Left cardiac atrium (tissue), 4 donors: ENCODE data around the gene CCNQ. TPM values are rescaled to one million over a fixed set of nuclear protein-coding genes. Genes with fewer than 3 reads are reported as not detected.

ENCODE experiments used
- ATAC-seq, 2 donors: fragments of 200-7000 bp; cut with Tn5 transposase; one replicate each; pipeline ENCODE4 v1.9.1; 2020; ENCODE audit warnings: mild to moderate bottlenecking in 2 of 2, moderate library complexity in 2 of 2
- DNase-seq: peaks from one replicate; pipeline ENCODE4 v3.0.0-alpha.2; 2020
- intact Hi-C, 2 donors: fragments of 100-400 bp; cut with DNase I; formaldehyde crosslinking; loops; one replicate each; pipeline versions ENCODE4 v1.14.1 to v1.15.1; 2022 to 2023
- total RNA-seq, 2 donors: library from RNA; stranded (reverse); fragmentation: NEBNext Ultra II Directional; extraction: Animal tissue kit (Norgen Biotek cat#: 25700); gene quantifications; one replicate each; pipeline ENCODE4 v1.2.1, GENCODE V29; 2021
- donor health status: DM: no; HTN: yes; CAD: no.
- donor health status: DM: no; HTN: yes; CAD: no; lungs with severe emphysema.
- donor health status: DM: yes; HTN: yes; CAD: no.
- donor health status: Dilated cardiomyopathy.

The CCNQ gene
- total RNA-seq, 2 donors from 2014 or later, result 31.4 to 31.8 TPM

- DNase-seq (no peak), ATAC-seq (no peak)
- intact Hi-C loops, result no loop called here
Observed at GRCh38 chrX:153602601-153603000, 3.7 kb upstream of the CCNQ start.

DNA sequence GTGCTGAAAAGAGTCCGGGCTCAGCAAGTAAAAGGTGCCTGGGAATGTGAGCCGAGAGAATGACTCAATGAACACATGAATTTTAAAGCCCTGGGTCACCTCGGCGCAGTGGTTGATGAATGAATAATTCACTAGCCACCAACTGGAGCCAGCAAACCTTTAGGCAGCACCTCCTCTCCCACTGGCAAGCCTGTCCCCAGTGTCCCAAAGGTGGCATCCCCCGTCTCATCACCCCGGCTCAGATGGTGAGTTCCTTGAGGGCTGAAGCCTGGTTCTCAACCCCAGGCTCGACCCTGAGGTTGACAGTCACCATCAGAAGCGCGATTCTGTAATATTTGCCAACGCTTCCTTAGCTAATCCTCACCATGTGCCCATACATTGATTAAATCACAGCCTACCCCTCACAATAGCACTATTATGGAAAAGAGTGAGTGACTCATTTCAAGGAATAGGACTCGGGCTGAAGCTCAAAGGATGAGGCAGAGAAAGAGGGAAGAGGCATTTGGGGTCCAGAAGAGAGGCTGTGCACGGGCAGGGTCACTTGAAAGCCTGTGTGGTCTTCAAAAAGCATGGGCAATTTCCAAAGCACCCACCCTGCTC is 2.7 kb upstream of the CCNQ start:
- no peak for DNase-seq
- intact Hi-C loops, result no loop called here

GRCh38 chrX:153600921-153601320 is 2.0 kb upstream of the CCNQ start:
- intact Hi-C loops, result no loop called here
- no peak for ATAC-seq

More for the DNA sequence above, 2.7 kb upstream of the CCNQ start:
- ATAC-seq, result no peak

GRCh38 chrX:153600032-153600373 is 1.1 kb upstream of the CCNQ start:
- intact Hi-C loops, result no loop called here
- DNase-seq, result no peak
- peak in 1 of 2 donors; percentile 22 for ATAC-seq

More at GRCh38 chrX:153600921-153601320, 2.0 kb upstream of the CCNQ start:
- no peak for DNase-seq

DNA sequence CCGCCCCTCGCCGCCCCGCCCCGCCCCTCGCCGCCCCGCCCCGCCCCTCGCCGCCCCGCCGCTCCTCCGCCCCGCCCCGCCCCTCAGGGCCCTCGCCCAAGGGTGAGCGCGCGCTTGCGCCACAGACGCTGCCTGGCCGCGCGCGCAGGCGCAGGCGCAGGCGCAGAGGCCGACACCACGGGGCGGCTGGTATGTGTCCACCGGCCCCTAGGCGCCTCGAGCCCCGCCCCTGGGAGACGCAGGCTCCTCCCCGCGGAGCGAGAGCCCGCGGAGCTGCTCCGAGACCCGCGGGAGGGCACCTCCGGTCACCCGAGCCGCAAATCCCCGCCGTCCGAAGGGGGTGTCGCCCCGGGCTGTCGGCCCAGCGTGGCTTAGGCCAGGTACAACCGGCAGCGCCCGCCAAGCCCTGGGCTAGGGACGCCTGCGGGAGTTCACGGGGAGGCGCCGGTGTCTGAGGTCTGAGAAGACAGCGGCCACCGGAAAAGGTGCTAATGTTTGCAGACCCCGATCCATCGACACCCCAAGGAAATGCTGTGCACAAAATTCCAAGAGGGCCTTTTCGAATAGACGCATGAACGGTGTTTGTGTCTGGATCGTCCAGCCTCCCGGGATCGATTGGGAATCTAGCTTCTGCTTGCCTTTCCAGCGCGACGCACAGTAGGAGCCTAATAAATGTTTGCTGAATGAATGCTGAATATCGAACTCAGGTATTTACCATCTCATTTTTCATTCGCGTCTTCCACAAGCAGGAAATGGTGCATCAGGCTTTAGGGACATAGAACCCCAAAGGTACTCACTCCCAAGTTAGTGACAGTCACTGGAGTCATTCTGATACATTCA is 473 bp upstream of the CCNQ start:
- DNase-seq (peak; percentile 91), ATAC-seq (peak; percentile 96 to 97)
- intact Hi-C loops, result no loop called here

GRCh38 chrX:153596981-153597750 is 1.8 kb downstream of the CCNQ start:
- ATAC-seq (no peak), DNase-seq (no peak)
- intact Hi-C loops, result no loop called here

GRCh38 chrX:153595859-153596857 is 2.8 kb downstream of the CCNQ start:
- no peak for DNase-seq
- ATAC-seq, result no peak
- intact Hi-C loops, result no loop called here

GRCh38 chrX:153595387-153595786 is 3.6 kb downstream of the CCNQ start:
- intact Hi-C loops, result no loop called here
- ATAC-seq (no peak), DNase-seq (no peak)

DNA sequence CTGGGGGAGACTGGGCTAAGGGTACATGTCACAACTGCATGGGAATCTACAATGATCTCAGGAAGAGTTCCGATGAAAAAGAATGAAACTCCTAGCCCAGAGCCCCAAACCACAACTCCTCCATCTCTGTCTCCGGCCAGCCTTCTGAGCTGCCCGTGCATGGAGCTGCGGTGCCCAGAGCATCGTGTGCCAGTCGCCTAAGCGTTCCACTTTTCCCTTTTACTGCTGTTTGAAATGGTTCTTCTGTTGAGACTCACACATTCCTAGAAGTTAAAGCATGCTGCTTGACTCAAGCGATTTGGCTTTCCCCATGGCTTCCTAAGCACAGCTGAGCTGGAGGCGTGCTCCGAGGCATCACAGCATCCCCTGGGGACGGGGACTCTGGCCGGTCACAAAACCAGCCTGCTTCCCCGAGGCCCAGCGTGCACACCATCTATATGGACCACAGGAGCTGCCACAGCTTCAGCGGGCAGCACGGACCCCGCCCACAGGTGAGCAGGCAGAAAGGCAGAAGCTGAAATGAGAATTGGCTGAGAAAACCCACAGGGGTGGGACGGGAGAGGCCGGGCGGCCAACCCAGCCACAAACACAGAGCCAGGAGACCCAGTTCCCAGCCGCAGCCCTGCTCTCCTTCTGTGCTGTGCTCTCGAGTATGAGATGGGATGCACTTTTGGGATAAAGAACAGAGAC is 5.0 kb downstream of the CCNQ start:
- ATAC-seq (no peak), DNase-seq (no peak)
- intact Hi-C loops, result no loop called here

- ATAC-seq, result peak; percentile 69 to 75
- intact Hi-C loops, result no loop called here
- peak; percentile 62 for DNase-seq
Observed at GRCh38 chrX:153592966-153593688, 5.8 kb downstream of the CCNQ start.

DNA sequence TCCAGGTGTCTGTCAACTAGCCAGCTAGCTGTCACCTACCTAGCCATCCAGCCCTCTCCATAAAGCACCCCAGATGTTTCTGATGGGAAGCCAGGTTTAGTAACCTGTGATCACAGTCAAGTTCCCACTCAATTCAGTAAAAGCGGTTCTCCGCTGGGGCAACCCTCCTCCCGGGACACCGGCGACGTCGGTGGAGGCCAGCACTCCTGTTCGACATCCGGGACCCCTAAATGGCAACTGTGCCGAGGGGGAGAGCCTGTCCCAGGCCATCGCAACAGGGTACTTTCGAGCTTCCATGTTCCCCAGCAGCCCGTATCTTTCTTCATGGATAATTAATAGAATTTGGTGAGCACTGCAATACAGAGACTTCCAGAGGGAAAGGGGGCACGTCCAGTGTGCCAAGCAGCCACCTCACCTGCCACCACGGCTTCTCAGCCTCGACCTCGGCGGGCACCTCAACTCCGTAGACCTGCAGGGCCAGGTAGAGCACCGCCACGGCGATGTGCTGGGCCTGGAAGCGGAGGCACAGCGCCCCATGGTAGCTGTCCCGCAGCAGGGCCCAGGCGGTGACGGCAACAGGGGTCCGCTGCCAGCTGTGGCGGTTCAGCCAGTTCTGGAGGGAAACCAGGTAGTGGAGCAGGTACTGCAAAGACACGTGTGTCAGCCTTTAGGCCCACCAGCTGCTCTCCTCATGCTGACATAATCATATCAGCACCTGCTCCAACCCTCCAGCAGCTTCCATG is 6.7 kb downstream of the CCNQ start:
- intact Hi-C loops, result no loop called here
- ATAC-seq, result no peak
- DNase-seq, result no peak

DNA sequence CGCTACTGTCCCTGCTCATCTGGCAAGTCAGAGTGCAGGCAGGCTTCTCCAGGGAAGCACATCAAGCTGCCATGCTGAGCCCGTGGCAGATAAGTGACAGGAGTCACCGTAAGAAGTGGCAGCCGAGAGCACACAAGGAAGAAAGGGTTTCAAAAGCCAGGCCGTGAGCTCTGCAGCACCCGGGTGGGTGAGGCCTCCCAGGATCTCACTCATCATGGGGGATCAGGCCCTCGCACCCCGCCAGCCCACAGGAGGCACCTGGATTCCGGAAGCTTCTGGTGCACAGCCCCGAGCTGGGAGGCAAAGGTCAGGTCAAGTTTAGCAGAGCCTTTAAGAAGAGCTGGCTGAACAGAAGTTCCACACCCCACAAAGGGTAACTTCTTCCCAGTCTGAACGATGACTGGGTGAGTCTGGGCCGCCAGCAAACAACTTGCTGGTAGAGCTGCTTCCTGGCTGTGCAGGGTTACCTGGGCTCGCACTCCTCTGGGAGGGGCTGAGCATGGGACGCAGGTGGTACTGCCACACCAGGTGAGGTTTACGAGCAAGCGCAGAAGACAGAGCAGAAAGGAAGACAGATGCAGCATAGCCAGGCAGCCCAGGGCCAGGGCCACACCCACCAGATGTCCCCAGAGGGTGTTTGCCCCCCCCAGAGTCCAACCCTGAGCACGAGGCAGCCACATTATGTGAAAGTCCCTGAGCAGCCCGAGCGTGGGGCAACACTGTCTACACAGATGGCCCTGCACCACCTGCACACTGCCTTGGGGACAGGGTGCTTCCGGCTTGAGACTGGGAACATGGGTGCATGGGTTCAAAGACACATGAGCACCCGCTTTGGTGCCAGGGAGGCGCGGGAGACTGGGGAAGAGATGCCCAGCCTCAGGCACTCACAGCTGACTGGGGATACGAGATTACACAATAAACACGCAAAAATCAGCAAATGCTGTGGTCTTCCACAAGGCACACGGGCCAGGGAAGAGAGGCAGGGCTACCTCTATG is 7.7 kb downstream of the CCNQ start:
- intact Hi-C loops, result no loop called here
- no peak for ATAC-seq
- no peak for DNase-seq

DNA sequence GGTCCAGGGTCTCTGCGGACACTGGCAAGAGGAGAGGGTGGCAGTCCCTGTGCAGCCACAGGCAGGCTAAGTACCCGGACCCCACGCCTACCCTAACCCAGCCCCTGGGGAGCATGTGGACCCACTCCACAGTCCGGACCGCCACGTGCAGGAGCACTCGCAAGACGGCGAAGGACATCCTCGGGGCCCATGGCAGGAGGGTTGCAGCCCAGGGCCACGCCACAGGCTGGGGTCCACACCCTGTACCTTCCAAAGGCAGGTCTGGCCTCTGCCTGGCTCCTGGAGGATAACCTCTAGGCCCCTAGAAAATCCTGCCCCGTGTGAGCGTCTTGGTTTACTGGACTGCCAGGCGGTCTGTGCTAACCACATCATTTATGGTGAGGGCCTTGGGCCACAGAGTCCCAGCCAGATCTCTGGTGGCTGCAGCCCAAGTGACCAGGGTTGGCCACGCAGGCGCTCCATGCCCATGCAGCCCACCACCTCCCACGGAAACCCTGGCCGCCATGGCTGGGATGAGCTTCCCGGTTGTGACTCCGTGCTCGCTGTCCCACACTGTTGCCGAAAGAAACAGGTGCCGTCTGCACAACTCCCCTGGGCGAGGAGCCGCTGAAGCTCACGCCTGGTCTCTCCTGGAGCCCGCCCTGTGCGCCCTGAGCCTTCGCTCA is 10.0 kb downstream of the CCNQ start:
- DNase-seq, result no peak
- intact Hi-C loops, result no loop called here
- no peak for ATAC-seq

DNA sequence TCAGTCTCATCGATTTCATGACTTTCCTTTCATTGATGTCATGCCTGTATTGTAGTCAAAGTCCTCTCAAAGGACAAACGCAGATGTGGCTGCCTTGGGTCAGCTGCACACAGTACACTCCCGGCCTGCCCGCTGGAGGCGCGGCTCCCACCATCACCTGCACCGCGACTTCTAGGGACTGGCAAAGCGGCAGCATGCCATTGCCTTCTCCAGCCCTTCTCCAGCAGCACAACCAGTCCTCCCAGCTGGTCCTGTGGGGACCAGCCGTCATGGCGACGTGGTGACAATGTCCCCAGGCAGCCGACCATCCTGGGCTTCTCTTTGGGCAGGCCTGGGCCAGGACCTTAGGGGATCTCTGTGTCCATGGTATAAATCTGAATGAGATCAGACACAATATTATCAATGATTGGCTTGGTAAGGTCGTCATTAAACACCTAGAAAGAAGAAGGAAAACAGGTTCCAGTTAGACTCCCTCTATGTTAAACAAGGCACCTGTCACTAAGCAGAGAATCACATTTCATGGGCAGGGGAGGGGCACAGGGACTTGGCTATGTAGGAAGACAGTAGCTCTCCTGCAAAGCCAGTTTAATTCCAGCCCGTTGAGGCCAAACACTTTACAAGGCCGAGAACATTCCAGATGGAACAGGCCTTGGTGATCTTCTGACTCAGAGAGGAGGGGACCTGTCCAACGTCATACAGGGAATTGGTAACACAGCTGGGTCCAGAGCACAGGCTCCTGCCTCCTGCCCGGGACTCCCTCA is 10.7 kb downstream of the CCNQ start:
- no peak for DNase-seq
- intact Hi-C loops, result no loop called here
- ATAC-seq, result no peak

DNA sequence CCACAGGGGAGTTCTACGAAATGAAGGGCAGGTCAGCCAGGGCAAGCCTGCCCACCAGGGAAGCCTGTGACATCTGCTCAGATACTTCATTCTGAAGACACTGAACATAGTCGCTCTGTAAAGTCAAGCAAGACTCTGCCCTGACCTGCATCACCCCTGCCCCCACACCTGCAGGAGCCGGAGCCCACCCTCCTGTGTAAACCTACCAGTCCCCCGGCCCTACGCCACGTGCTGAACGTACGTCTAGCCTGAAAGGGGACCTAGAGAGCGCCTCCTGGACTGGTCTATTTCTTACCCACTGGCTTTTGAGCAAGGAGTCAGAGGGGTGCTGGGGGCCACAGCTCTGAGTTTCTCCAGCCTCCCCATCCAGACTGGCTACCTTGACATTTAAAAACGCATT is 11.6 kb downstream of the CCNQ start:
- intact Hi-C loops, result no loop called here
- no peak for DNase-seq
- no peak for ATAC-seq
